ENCODE results near the gene TOM1L2. TPM values are rescaled to one million over a fixed set of nuclear protein-coding genes. Genes with fewer than 3 reads are reported as not detected.
A peak's percentile ranks its signal among the peaks of the same experiment; 100 is the strongest.

Gene TOM1L2
- total RNA-seq, 1 donor from 2014 or later, result 88.6 TPM

DNA sequence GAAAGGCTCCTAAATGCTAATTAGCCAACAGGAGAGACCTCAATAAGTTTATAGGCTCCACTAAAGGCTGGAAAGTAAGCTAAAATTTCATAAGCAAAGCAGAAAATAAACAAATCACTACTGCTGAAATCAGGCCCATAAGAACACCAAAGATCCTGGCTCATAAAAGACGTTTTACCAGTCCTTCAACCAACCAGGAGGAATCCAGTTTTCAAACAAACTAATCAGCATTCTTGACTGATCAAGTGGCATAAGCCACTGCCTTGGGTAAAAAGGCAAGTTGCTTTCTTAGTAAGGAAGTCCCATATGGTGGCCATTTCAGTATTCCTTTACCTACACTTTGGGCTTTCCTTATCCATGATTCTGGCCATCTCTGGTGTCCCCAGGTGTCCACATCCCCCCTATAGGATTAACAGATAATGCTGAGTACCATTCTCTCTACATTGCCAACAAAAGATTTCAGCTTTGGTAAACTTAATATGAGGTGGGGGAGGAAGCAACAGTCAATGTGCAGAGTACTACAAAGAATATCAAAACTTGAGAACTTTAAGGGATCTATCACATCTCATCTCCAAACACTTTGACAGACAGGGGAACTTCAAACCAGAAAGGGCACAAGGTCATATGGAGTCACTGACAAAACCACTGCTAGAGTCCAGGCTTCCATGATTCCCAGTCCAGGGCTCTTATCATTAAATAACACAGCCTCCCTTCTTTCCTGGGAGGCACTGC, 1.3 kb downstream of the TOM1L2 start:
- Histone ChIP-seq H3K27me3 (no peaks in the 10 kb centered on the region), H3K4me1 (peaks cover 65% of the 10 kb centered on the region), H3K36me3 (no peaks in the 10 kb centered on the region), H3K27ac (peak overlapping the region; percentile 93), H3K4me3 (peak overlapping the region; percentile 96 to 98), H3K9me3 (no peaks in the 10 kb centered on the region)
- intact Hi-C loops (cut with DNase I), result no loop called here
- peak in 1 of 2 donors; percentile 82 for TF ChIP-seq POLR2AphosphoS5 (IDR thresholded peaks at IDR 0.05; ENCODE audit: insufficient read depth in 1 of 2, low read depth in 1 of 2)
- TF ChIP-seq POLR2A (IDR thresholded peaks at IDR 0.05), result no peak
- TF ChIP-seq, protein P1, sequence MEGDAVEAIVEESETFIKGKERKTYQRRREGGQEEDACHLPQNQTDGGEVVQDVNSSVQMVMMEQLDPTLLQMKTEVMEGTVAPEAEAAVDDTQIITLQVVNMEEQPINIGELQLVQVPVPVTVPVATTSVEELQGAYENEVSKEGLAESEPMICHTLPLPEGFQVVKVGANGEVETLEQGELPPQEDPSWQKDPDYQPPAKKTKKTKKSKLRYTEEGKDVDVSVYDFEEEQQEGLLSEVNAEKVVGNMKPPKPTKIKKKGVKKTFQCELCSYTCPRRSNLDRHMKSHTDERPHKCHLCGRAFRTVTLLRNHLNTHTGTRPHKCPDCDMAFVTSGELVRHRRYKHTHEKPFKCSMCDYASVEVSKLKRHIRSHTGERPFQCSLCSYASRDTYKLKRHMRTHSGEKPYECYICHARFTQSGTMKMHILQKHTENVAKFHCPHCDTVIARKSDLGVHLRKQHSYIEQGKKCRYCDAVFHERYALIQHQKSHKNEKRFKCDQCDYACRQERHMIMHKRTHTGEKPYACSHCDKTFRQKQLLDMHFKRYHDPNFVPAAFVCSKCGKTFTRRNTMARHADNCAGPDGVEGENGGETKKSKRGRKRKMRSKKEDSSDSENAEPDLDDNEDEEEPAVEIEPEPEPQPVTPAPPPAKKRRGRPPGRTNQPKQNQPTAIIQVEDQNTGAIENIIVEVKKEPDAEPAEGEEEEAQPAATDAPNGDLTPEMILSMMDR (IDR thresholded peaks at IDR 0.05), result no peak
- DNase-seq (ENCODE audit: extremely low spot score in 2 of 2), result no peak

DNA sequence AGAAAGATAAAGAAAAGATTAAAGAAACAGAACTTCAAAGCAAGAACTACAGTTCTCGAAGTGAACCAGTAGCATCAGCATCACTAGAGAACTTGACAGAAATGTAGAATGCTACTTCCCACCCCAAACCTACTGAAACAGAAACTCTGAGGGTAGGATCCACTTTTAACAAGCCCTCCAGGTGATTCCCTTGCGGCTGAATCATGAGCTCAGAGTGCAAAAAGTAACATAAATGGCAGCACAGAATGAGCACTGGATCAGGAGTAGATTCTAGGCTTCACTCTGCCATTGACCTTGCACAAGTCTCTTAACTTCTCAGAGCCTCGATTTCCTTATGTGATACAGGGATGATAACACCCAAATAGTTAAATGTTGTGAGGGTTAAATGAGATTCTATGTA, 5.8 kb downstream of the TOM1L2 start:
- H3K27ac ChIP-seq, result no peak overlapping the region
- no peak overlapping the region for H3K4me3 ChIP-seq
- no peaks in the 10 kb centered on the region for H3K36me3 ChIP-seq
- TF ChIP-seq, protein P1 (IDR thresholded peaks at IDR 0.05), result no peak
- no peak for TF ChIP-seq POLR2A (IDR thresholded peaks at IDR 0.05)
- TF ChIP-seq POLR2AphosphoS5 (IDR thresholded peaks at IDR 0.05; ENCODE audit: insufficient read depth in 1 of 2, low read depth in 1 of 2), result no peak
- intact Hi-C loops (cut with DNase I), result no loop called here
- no peaks in the 10 kb centered on the region for H3K27me3 ChIP-seq
- DNase-seq (ENCODE audit: extremely low spot score in 2 of 2), result no peak
- peaks cover 72% of the 10 kb centered on the region for H3K4me1 ChIP-seq
- no peaks in the 10 kb centered on the region for H3K9me3 ChIP-seq

DNA sequence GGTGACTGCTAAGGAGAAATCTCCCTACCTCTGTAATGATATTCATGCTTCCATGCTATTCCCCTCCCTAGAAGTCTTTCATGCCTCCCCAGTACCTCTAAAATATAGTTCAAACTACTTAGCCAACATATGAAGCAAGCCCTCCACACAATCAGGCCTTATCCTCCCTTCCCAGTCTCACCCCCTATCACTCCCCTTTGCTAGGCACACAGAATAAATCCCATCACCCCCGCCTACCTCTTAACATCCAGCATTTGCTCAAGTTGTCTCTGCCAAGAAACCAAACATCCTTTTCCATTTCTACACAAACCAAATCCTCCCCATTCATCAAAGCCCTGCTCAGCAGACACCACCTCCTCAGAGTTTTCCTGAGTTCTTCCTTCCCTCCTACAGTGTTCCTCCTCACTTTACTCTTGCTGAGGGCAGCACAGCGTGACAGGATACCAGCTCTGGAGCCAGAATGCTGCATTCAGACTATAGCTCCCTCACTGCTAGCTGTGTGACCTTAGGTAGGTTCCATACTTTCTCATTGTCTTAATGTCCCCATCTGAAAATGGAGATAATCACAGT, 7.0 kb downstream of the TOM1L2 start:
- Histone ChIP-seq H3K27me3 (no peaks in the 10 kb centered on the region), H3K36me3 (no peaks in the 10 kb centered on the region), H3K9me3 (no peaks in the 10 kb centered on the region), H3K27ac (no peak overlapping the region), H3K4me1 (peaks cover 62% of the 10 kb centered on the region), H3K4me3 (no peak overlapping the region)
- intact Hi-C loops (cut with DNase I), result no loop called here
- TF ChIP-seq POLR2A (IDR thresholded peaks at IDR 0.05) (no peak), POLR2AphosphoS5 (IDR thresholded peaks at IDR 0.05; ENCODE audit: insufficient read depth in 1 of 2, low read depth in 1 of 2) (no peak)
- TF ChIP-seq, protein P1 (IDR thresholded peaks at IDR 0.05), result no peak
- no peak for DNase-seq (ENCODE audit: extremely low spot score in 2 of 2)

DNA sequence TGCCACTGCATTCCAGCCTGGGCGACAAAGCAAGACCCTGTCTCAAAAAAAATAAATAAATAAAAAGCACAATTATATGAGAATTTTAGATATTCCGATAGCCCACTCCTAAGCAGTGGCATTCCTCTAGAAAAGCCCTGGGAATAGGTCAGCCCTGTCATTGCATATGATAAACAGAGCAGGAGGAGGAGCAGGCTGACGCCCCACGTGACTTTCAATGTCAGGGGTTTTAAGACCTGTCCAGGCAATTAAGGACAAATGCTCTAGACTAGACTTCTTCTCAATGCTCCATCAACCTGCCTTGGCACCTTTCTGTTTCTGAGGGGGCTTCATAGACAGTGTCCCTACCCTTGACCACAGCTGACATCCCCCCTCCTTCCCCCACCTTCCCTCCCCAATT, 7.5 kb downstream of the TOM1L2 start:
- TF ChIP-seq, protein P1 (IDR thresholded peaks at IDR 0.05), result no peak
- TF ChIP-seq POLR2A (IDR thresholded peaks at IDR 0.05) (no peak), POLR2AphosphoS5 (IDR thresholded peaks at IDR 0.05; ENCODE audit: insufficient read depth in 1 of 2, low read depth in 1 of 2) (no peak)
- DNase-seq (ENCODE audit: extremely low spot score in 2 of 2), result no peak
- intact Hi-C loops (cut with DNase I), result no loop called here
- Histone ChIP-seq H3K27me3 (no peaks in the 10 kb centered on the region), H3K9me3 (no peaks in the 10 kb centered on the region), H3K36me3 (no peaks in the 10 kb centered on the region), H3K27ac (no peak overlapping the region), H3K4me1 (peaks cover 62% of the 10 kb centered on the region), H3K4me3 (no peak overlapping the region)
